K562 (cell line): ENCODE measurements around the gene COL9A3. TPM values are rescaled to one million over a fixed set of nuclear protein-coding genes. Genes with fewer than 3 reads are reported as not detected.
A peak's percentile ranks its signal among the peaks of the same experiment; 100 is the strongest.

Experiments
- ATAC-seq: fragments of 200-7000 bp; cut with Tn5 transposase; 3 replicates; pipeline ENCODE4 v1.9.1; 2020; ENCODE audit warnings: moderate library complexity
- BruUV-seq: library from RNA; stranded (reverse); fragments of 400-500 nt; replicated peaks from 2 replicates; lab custom pipeline; 2021; lab: Mats Ljungman, UMichigan
- CTCF ChIA-PET: fragments of 300-600 bp; formaldehyde crosslinking; extraction: SDS; loops from one replicate; lab custom pipeline; 2021; ENCODE audit warnings: low intra/inter-chr PET ratio; lab: Yijun Ruan, JAX
- POLR2A ChIA-PET: fragments of 300-600, 350-650 bp; sonication (Branson Sonifier 250); formaldehyde crosslinking; extraction: SDS; loops from one replicate; lab custom pipeline; 2021; ENCODE audit warnings: antibody characterized with exemption, inconsistent platforms; lab: Yijun Ruan, JAX
- DNase-seq, 4 experiments: peaks; one replicate each; pipeline versions ENCODE4 v3.0.0 to v3.0.0-alpha.2; 2011 to 2018; ENCODE audit warnings: low spot score in 3 of 4, mixed read lengths in 3 of 4; ENCODE audit errors: extremely low read depth in 1 of 4
- FAIRE-seq: peaks from 2 replicates; lab custom pipeline; 2011; peaks lifted over from hg19 to GRCh38; lab: Jason Lieb, UNC
- H2AFZ ChIP-seq: 2 replicates; pipeline ENCODE4 v1.6.0; 2011; ENCODE audit warnings: low read depth, low read length, control low read depth, inconsistent platforms
- H3K27ac ChIP-seq: fragments of 200-600 bp; 3 replicates; pipeline ENCODE4 v1.8.0; 2011; ENCODE audit warnings: low read depth, mild to moderate bottlenecking, control low read depth, inconsistent platforms, low read length, moderate library complexity, mixed read lengths; ENCODE audit errors: extremely low read depth
- H3K27me3 ChIP-seq, 2 experiments: fragments of 300-600 bp in 1 of 2; 2 replicates in 1 of 2; 3 replicates in 1 of 2; pipeline versions ENCODE4 v1.6.0 to v1.8.0; 2011; ENCODE audit warnings: inconsistent platforms in 2 of 2, low read length in 2 of 2, mild to moderate bottlenecking in 1 of 2, mixed read lengths in 1 of 2, moderate library complexity in 1 of 2; ENCODE audit not compliant: control insufficient read depth in 2 of 2, insufficient read depth in 2 of 2
- H3K36me3 ChIP-seq: fragments of 300-600 bp; 3 replicates; pipeline ENCODE4 v1.8.0; 2011; ENCODE audit warnings: mild to moderate bottlenecking, low read length, inconsistent platforms; ENCODE audit not compliant: control insufficient read depth, insufficient read depth
- H3K4me1 ChIP-seq, 2 experiments: fragments of 200-600 bp in 1 of 2; replicated peaks in 1 of 2; 2 replicates in 1 of 2; 3 replicates in 1 of 2; pipeline versions ENCODE4 v1.5.1 to v1.8.0; 2011; ENCODE audit warnings: inconsistent platforms in 2 of 2, low read length in 2 of 2, mild to moderate bottlenecking in 1 of 2, mixed read lengths in 1 of 2, moderate library complexity in 1 of 2; ENCODE audit not compliant: control insufficient read depth in 2 of 2, insufficient read depth in 2 of 2
- H3K4me2 ChIP-seq: 2 replicates; pipeline ENCODE4 v1.6.1; 2011; ENCODE audit warnings: low read length, control low read depth, inconsistent platforms, mixed read lengths; ENCODE audit not compliant: insufficient read depth
- H3K4me3 ChIP-seq: fragments of 200-600 bp; sonication (generic), shearing (Covaris generic); 2 replicates; pipeline ENCODE4 v1.5.1; 2016; ENCODE audit warnings: control low read depth, inconsistent platforms
- H3K79me2 ChIP-seq: fragments of 200-600 bp; 3 replicates; pipeline ENCODE4 v1.8.0; 2011; ENCODE audit warnings: low read length, inconsistent platforms; ENCODE audit not compliant: control insufficient read depth, insufficient read depth
- H3K9ac ChIP-seq, 2 experiments: 2 replicates each; pipeline versions ENCODE4 v1.6.0 to v1.6.1; 2011; ENCODE audit warnings: low read depth in 2 of 2, low read length in 2 of 2, control low read depth in 1 of 2, inconsistent platforms in 1 of 2, mild to moderate bottlenecking in 1 of 2, mixed read lengths in 1 of 2; ENCODE audit not compliant: insufficient read depth in 1 of 2
- H3K9me1 ChIP-seq: one replicate; pipeline ENCODE4 v1.6.0; 2011; ENCODE audit warnings: inconsistent platforms, mild to moderate bottlenecking, low read length, moderate library complexity; ENCODE audit not compliant: control insufficient read depth, insufficient read depth
- H3K9me3 ChIP-seq: replicated peaks from 2 replicates; pipeline ENCODE4 v1.5.1; 2011; ENCODE audit warnings: low read depth, low read length, inconsistent platforms; ENCODE audit not compliant: control insufficient read depth, insufficient read depth
- H4K20me1 ChIP-seq: replicated peaks from 2 replicates; pipeline ENCODE4 v1.6.1; 2011; ENCODE audit warnings: low read length, inconsistent platforms, mixed read lengths; ENCODE audit not compliant: control insufficient read depth, insufficient read depth
- EGR1 ChIP-seq: fragments of 450-650 bp; conservative IDR thresholded peaks from 2 replicates; pipeline ENCODE4 v1.6.1; 2017; ENCODE audit warnings: mild to moderate bottlenecking
- KDM5B ChIP-seq: fragments of 200-600 bp; sonication (generic); IDR thresholded peaks from 2 replicates; pipeline ENCODE4 v1.6.1; 2012; ENCODE audit warnings: low read depth, mild to moderate bottlenecking, moderate library complexity, low read length, control low read depth, inconsistent platforms; ENCODE audit not compliant: insufficient replicate concordance
- WGBS: fragments of 100-300 bp; shearing (Covaris generic); methylation state at CpG from one replicate; pipeline ENCODE4 v1.1.6; 2016; ENCODE audit warnings: low coverage, mixed read lengths; ENCODE audit not compliant: insufficient coverage; ENCODE audit errors: missing lambda C conversion rate; 5-methylcytosine and 5-hydroxymethylcytosine counted together
- in situ Hi-C: fragments of 300-500 bp; cut with MboI; formaldehyde crosslinking; loops from 4 replicates; pipeline ENCODE4 v1.15.0; 2018; ENCODE audit warnings: inconsistent platforms, mixed read lengths
- intact Hi-C: fragments of 100-400 bp; cut with micrococcal nuclease; formaldehyde crosslinking; loops from 2 replicates; pipeline ENCODE4 v1.14.2; 2022
- polyA plus RNA-seq, 8 experiments: library from polyadenylated mRNA; depleted of rRNA in 4 of 8; stranded (reverse) in 5 of 8; unstranded in 3 of 8; fragments of >200 nt; fragmentation: Nextera tagmentation in 2 of 8; fragmentation: Illumina TruSeq in 1 of 8; extraction: Ambion mirVana in 2 of 8; extraction: Trizol in 1 of 8; gene quantifications; 2 replicates each; pipeline versions ENCODE4 v1.2.1 to v1.2.3, GENCODE V29; 2011 to 2014; ENCODE audit warnings: inconsistent platforms in 1 of 8, missing spikeins in 1 of 8
- total RNA-seq, 7 experiments: library from RNA; depleted of rRNA in 6 of 7; stranded (reverse); fragments of >200 nt in 6 of 7; fragmentation: Illumina TruSeq in 2 of 7; extraction: Trizol in 2 of 7; gene quantifications; 2 replicates each; pipeline versions ENCODE4 v1.2.1 to v1.2.3, GENCODE V29; 2011 to 2021; ENCODE audit warnings: low replicate concordance in 1 of 7

The COL9A3 gene
- total and polyA plus RNA-seq, 9 of the 15 experiments (the other 6 are each of a cell fraction or from before 2014, with no cell fraction given): 0.14 to 3.6 (median 0.88) TPM; not detected in 1

DNA sequence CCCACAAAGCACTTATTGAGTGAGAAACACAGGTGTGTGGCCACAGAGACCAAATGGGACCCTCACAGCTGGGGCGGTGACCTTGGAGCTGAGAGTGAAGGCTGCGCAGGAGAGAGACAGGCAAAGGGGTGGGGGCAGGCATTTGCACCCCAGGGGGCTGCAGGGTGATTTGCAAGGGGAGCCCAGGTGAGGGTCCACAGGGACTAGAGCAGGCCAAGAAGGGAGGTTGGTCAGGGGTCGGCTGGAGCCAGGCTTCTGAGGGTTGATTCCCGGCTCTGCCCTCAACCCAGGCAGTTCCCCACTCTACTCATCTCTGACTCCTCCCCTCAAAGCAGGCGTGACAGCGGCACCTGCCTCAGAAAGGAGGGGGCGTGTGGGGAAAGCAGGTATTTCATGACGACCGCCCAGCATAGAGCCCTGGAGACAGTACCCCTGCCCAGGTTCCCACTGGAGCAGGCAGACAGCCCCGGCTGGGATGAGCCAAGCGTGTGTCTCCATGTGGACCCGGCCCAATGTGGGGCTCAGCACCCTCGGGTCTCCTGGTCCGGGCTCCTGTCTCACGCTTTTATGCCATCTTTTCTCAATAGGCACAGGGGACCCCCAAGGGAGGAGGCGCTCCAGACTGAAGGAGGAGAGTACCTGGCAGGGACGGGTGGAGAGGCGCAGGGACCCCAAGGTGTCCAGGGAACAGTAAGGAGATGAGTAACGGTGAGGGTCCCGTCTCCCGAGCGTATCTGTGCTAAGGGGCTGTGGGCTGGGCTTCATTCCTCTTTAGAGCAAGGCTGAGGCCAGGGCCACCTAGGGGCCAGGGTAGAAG is 23.7 kb upstream of the COL9A3 start:
- Histone ChIP-seq H4K20me1 (no peaks in the 10 kb centered on the region), H3K4me3 (no peak overlapping the region), H3K79me2 (peaks cover 12% of the 10 kb centered on the region; the same call in 2 of the 3 replicates), H3K4me1 (peaks cover 10 to 61% of the 10 kb centered on the region in 2 experiments; a peak in 4 of 5 replicates), H3K9ac (peak overlapping the region; percentile 65 to 93; a peak in 3 of 4 replicates), H3K27ac (peak overlapping the region; percentile 76; the same call in 2 of the 3 replicates), H3K9me3 (no peaks in the 10 kb centered on the region), H3K36me3 (peaks cover 7% of the 10 kb centered on the region; the same call in 2 of the 3 replicates), H3K9me1 (no peaks in the 10 kb centered on the region), H3K27me3 (peaks cover 4 to 14% of the 10 kb centered on the region in 2 experiments; a peak in 3 of 5 replicates), H3K4me2 (peak overlapping the region; percentile 78), H2AFZ (peak overlapping the region; percentile 80)
- TF ChIP-seq KDM5B: no peak
- TF ChIP-seq EGR1: peak; percentile 32
- intact Hi-C loops (loop anchor here (5.0 kb wide), 1 partner anchor 106 kb away; no protein-coding TSS in a partner anchor), in situ Hi-C loops (loop anchor here (5.0 kb wide), 1 partner anchor 126 kb away; no protein-coding TSS in a partner anchor)
- FAIRE-seq (no peak), ATAC-seq (no peak), DNase-seq (no peak)
- WGBS: 71% methylated on average over 20 of the region's 22 CpGs
- CTCF ChIA-PET: interaction anchor here (2.9 kb wide), 1 partner anchor 125 kb away, joined by 20 read pairs; no protein-coding TSS in a partner anchor
- POLR2A ChIA-PET: interaction anchor here (0.7 to 1.1 kb wide), 3 partner anchors 14 to 170 kb away, joined by 3 to 4 read pairs (median 3); no protein-coding TSS in a partner anchor
- BruUV-seq: no TSS peak
